Sciatic nerve (tissue), 2 donors: ENCODE measurements around the gene LPP. TPM values are rescaled to one million over a fixed set of nuclear protein-coding genes. Genes with fewer than 3 reads are reported as not detected.

ENCODE experiments used
- ATAC-seq: fragments of 200-7000 bp; cut with Tn5 transposase; one replicate; pipeline ENCODE4 v1.9.1; 2020; ENCODE audit warnings: mild to moderate bottlenecking, moderate library complexity
- DNase-seq: peaks from one replicate; pipeline ENCODE4 v3.0.0-alpha.2; 2020; ENCODE audit warnings: low spot score
- intact Hi-C: fragments of 100-400 bp; cut with DNase I; formaldehyde crosslinking; loops from one replicate; pipeline ENCODE4 v1.14.2; 2022
- total RNA-seq: library from RNA; stranded (reverse); fragmentation: NEBNext Ultra II Directional; extraction: Animal tissue kit (Norgen Biotek cat#: 25700); gene quantifications from one replicate; pipeline ENCODE4 v1.2.1, GENCODE V29; 2021
- donor health status: DM: no; HTN: no; CAD: no.
- donor health status: DM: no; HTN: no; CAD: no.

Gene LPP
- total RNA-seq, 1 donor from 2014 or later: 231 TPM

GRCh38 chr3:188133646-188134045, 20.3 kb upstream of the LPP start:
- DNase-seq: no peak
- intact Hi-C loops: no loop called here
- no peak for ATAC-seq

DNA sequence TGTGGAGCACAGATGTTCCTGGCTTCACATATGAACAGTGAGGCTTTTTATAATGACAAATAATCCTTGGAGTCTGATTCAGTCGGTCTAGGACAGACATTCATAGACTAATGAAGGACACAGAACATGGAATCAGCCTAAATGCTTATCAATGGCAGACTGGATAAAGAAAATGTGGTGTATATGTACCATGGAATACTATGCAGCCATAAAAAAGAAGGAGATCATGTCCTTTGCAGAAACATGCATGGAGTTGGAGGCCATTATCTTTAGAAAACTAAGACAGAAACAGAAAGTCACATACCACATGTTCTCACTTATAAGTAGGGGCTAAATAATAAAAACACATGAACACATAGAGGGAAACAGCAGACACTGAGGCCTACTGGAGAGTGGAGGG, 19.9 kb upstream of the LPP start:
- no peak for DNase-seq
- no peak for ATAC-seq
- intact Hi-C loops: no loop called here

DNA sequence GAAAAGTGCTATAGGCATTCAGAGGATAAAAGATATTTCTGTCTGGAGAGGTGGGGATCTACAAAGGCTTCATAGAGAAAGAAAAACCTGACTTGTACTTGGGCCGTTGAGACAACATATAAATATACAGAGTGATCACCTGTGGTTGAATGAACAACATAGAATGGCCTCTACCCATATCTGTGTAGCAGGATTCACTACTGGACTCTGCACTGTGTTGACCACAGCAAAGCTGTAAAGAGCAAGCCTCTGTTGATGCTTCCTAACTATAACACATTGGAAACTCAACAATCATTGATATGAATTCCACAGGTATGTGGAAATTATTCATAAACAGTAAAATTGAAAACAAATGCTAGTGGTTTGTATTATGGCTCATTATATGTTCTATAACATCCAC, 19.1 kb upstream of the LPP start:
- ATAC-seq (no peak), DNase-seq (no peak)
- intact Hi-C loops: no loop called here

GRCh38 chr3:188135271-188135670, 18.7 kb upstream of the LPP start:
- peak; percentile 31 for ATAC-seq
- DNase-seq: no peak
- intact Hi-C loops: no loop called here

- peak; percentile 28 for ATAC-seq
- intact Hi-C loops: no loop called here
- DNase-seq: no peak
These were observed 16.9 kb upstream of the LPP start for GRCh38 chr3:188137051-188137450.

DNA sequence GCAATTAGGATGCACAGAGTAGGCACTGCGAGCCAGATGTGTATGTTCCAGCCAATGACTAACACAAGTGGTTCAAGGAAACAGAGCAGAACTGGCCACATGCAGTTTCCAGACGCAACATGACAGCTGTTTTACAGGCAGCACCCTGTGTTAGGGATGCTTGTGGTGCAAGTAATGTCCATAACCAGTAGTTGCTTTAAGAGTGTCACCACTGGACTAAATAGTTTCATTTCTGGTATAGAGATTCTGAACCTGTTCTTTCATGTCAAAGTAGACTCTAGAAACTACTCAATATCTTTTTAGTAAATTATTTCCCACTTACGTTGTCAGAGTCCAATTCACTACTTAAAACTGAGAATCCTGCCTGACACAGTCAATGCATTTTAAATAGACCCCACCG, 14.5 kb upstream of the LPP start:
- DNase-seq: no peak
- ATAC-seq: no peak
- intact Hi-C loops: no loop called here

- no peak for DNase-seq
- intact Hi-C loops: no loop called here
- no peak for ATAC-seq
These were observed 7.7 kb upstream of the LPP start for GRCh38 chr3:188146219-188146618.

- DNase-seq (no peak), ATAC-seq (no peak)
These were observed 6.2 kb upstream of the LPP start for GRCh38 chr3:188147782-188148181.

GRCh38 chr3:188148318-188148717, 5.6 kb upstream of the LPP start:
- intact Hi-C loops: no loop called here
- no peak for DNase-seq
- ATAC-seq: no peak

More at GRCh38 chr3:188147782-188148181, 6.2 kb upstream of the LPP start:
- intact Hi-C loops: no loop called here

DNA sequence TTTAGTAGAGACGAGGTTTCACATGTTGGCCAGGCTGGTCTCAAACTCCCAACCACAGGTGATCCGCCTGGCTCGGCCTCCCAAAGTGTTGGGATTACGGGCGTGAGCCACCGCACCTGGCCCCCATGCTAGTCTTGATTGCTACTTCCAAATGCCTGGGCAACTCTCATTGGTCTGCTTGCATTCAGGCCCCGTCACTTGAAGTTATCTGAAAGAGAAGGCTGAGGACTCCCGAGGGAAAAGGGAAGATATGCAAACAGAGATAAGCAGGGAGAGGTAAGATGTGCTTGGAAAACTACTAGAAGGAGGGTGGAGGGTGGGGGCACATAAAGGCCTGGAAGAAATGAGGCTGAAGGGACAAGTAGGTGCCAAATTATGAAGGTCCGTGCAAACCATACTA, 4.4 kb upstream of the LPP start:
- ATAC-seq: no peak
- DNase-seq: no peak
- intact Hi-C loops: no loop called here

DNA sequence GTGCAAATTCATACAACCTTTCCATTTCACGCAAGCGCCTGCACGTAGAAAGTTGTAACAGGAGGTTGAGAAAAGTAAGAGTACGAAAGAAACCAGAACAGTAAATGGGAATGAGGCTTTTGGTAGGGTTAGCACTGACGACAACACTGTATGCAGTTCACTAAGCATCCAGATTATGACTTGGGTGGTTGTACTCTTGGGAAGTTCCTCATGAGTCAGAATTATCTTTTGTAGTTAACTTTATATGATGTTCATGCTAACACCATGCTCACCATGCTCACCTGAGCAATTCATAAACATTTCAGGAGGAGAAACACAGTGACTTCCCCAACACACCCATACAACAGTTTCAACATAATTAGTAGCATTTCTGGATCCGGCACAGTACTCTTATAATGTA, 3.0 kb upstream of the LPP start:
- intact Hi-C loops: no loop called here
- DNase-seq: no peak
- no peak for ATAC-seq

GRCh38 chr3:188151438-188151837, 2.5 kb upstream of the LPP start:
- DNase-seq: no peak
- ATAC-seq: no peak
- intact Hi-C loops: no loop called here

DNA sequence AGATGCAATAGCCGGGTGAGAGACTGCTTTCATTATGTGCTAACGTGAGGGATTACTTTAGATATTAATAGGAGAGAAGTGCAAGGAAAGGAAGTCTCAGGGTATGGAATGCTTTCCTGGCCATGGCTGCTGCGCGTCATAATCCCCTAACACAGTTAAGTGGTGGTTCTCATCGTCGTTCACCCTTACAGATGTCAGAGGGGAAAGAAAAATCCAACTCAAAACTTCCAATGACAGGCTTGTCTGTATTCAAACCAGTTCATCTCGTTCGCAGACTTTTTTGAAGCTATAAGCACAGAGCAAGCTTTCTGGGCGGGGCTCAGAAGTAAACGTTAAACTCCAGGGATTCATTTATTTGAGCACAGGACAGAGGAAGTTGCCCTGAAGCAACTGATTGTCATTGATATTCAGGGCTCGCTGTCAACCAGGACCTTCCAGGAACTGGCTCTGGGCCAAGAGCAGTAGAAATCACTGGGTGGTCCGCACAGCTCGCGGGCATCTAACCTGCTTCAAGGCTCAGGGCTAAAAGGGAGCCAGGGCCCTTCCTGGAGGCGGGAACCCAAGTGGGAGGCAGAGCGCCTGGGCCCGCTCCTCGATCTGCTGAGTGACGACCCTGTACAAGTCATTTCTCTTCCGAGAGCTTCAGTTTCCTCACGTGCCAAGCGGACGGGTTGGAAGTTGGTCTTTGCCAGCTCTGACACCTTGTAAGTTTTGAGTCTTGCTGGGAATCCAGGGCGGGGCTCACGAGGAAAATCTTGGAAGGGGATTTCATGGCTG, 1.1 kb upstream of the LPP start:
- ATAC-seq (peak; percentile 43), DNase-seq (peak; percentile 71)
- intact Hi-C loops: no loop called here

GRCh38 chr3:188153437-188154013, 432 bp upstream of the LPP start:
- intact Hi-C loops: no loop called here
- DNase-seq (no peak), ATAC-seq (peak; percentile 93)

- ATAC-seq (peak; percentile 14), DNase-seq (no peak)
- intact Hi-C loops: no loop called here
These were observed 1.0 kb downstream of the LPP start for GRCh38 chr3:188154809-188155574.

DNA sequence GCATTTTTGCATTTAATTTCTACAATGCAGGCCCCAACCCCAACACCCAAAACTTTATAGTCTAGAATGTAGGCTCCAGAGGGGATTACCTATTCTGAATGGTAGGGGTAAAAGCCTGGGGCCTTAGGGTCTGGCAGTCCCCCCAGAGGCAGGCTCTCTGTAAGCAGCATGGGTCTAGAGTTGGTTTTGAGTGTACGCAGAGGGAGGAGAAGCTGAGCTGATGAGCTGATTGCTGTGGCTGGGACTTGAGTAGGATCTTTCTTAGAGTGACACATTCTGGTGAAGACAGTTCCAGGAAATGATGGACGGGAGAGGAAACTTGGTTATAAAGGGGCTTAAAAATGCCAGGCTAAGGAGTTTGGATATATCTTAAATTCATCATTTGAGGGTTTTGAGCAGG, 2.1 kb downstream of the LPP start:
- ATAC-seq: no peak
- intact Hi-C loops: no loop called here
- DNase-seq: no peak

DNA sequence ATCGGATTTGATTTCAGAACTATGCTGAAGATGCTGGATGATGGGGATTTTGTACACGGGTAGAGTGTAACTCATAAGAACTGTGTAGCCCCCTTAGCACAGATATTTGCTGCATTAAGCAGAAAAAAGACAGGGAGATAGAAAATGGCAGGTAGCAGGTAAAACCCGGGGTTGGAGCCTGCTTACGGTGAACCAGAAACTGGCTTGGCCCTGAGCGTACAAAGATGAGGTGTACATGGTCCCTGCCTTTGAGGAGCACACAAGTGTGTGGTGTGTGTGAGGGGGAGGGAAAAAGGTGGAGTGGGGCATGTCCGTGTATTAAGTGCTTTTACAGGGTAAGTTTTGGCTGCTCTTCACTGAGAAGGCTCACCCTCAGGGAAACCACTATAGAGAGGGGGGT, 3.5 kb downstream of the LPP start:
- intact Hi-C loops: no loop called here
- ATAC-seq: no peak

DNA sequence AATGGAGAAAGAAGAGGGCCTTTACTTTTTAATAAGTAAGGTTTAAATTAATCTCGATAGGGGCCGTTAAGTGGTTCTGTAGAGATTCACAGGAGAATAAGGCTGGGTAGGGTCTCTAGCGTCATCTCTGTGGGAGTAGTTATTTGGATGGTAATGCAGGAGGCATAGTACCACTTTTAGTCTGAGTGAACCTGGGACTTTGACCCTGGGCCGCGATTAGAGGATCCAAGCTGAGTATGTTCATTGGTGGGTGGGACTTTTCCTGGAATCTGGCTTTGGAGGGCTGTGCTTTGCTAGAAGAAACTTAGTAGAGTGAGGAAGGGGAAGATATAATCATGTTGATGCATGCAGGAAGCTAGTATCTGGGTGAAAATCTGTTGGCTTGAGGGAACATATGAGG, 4.0 kb downstream of the LPP start:
- intact Hi-C loops: no loop called here
- DNase-seq (no peak), ATAC-seq (no peak)

More for the DNA sequence above, 3.5 kb downstream of the LPP start:
- no peak for DNase-seq

GRCh38 chr3:188158731-188159310, 4.9 kb downstream of the LPP start:
- DNase-seq (no peak), ATAC-seq (no peak)
- intact Hi-C loops: no loop called here

- intact Hi-C loops: no loop called here
- ATAC-seq: no peak
- no peak for DNase-seq
These were observed 6.8 kb downstream of the LPP start for GRCh38 chr3:188160751-188161150.
